B cell (primary cell): ENCODE results near the gene TUBB4B. TPM values are rescaled to one million over a fixed set of nuclear protein-coding genes. Genes with fewer than 3 reads are reported as not detected.

Source experiments
- ATAC-seq: fragments of 200-7000 bp; cut with Tn5 transposase; one replicate; pipeline ENCODE4 v1.10.0; 2021; ENCODE audit warnings: low read depth, mild to moderate bottlenecking, moderate number of reproducible peaks, moderate library complexity
- CTCF ChIA-PET: fragments of 350-600 bp; sonication (Branson Sonifier 250); formaldehyde crosslinking; loops from one replicate; lab custom pipeline; 2021; ENCODE audit warnings: antibody characterized with exemption, inconsistent platforms; lab: Charles Lee
- POLR2A ChIA-PET: fragments of 350-600 bp; sonication (Branson Sonifier 250); formaldehyde crosslinking; loops from one replicate; lab custom pipeline; 2021; ENCODE audit warnings: antibody characterized with exemption; lab: Charles Lee
- DNase-seq: peaks from one replicate; pipeline ENCODE4 v3.0.0; 2013
- H2AFZ ChIP-seq: 2 replicates; pipeline ENCODE4 v1.6.1; 2012; ENCODE audit warnings: mild to moderate bottlenecking, low read depth, low read length; ENCODE audit not compliant: insufficient read depth, poor library complexity, severe bottlenecking
- H3K27ac ChIP-seq, 2 donors: 1 replicate in 1 of 2; 2 replicates in 1 of 2; pipeline ENCODE4 v1.5.1; 2012 to 2013; ENCODE audit warnings: low read length in 2 of 2, mild to moderate bottlenecking in 2 of 2, moderate library complexity in 1 of 2
- H3K27me3 ChIP-seq, 4 experiments: fragments of 200-600 bp in 1 of 4; sonication (generic) in 1 of 4; replicated peaks in 1 of 4; 1 replicate in 2 of 4; 2 replicates in 2 of 4; pipeline versions ENCODE4 v1.6.1 to v1.7.0; 2013 to 2016; ENCODE audit warnings: low read length in 3 of 4, mild to moderate bottlenecking in 2 of 4, mixed read lengths in 1 of 4, moderate library complexity in 1 of 4; ENCODE audit not compliant: insufficient read depth in 4 of 4, control insufficient read depth in 3 of 4; ENCODE audit errors: control extremely low read depth in 1 of 4
- H3K36me3 ChIP-seq, 2 experiments: replicated peaks in 1 of 2; 1 replicate in 1 of 2; 2 replicates in 1 of 2; pipeline versions ENCODE4 v1.6.1 to v1.7.1; 2013; ENCODE audit warnings: low read length in 1 of 2; ENCODE audit not compliant: insufficient read depth in 2 of 2, control insufficient read depth in 1 of 2; ENCODE audit errors: control extremely low read depth in 1 of 2, extremely low read depth in 1 of 2
- H3K4me1 ChIP-seq, 2 donors: fragments of 200-600 bp in 1 of 2; sonication (generic) in 1 of 2; 1 replicate in 1 of 2; 2 replicates in 1 of 2; pipeline versions ENCODE4 v1.5.1 to v1.6.1; 2013 to 2017; ENCODE audit warnings: low read length in 2 of 2; ENCODE audit not compliant: control insufficient read depth in 2 of 2, insufficient read depth in 2 of 2
- H3K4me2 ChIP-seq: replicated peaks from 2 replicates; pipeline ENCODE3; 2012; ENCODE audit warnings: mild to moderate bottlenecking, low read depth, low read length; ENCODE audit not compliant: poor library complexity, severe bottlenecking
- H3K4me3 ChIP-seq, 5 experiments: fragments of 200-600 bp in 1 of 5; sonication (generic) in 1 of 5; 1 replicate in 3 of 5; 2 replicates in 2 of 5; pipeline versions ENCODE4 v1.5.1 to v1.7.0; 2011 to 2016; ENCODE audit warnings: low read length in 4 of 5, mild to moderate bottlenecking in 4 of 5, low read depth in 2 of 5, control low read depth in 1 of 5, moderate library complexity in 1 of 5; ENCODE audit not compliant: insufficient read depth in 1 of 5; ENCODE audit errors: control extremely low read depth in 1 of 5, extremely low read depth in 1 of 5
- H3K79me2 ChIP-seq: fragments of 200-600 bp; sonication (generic); one replicate; pipeline ENCODE4 v1.6.0; 2016; ENCODE audit warnings: low read length; ENCODE audit not compliant: control insufficient read depth, insufficient read depth
- H3K9ac ChIP-seq: fragments of 200-600 bp; sonication (generic); 2 replicates; pipeline ENCODE4 v1.6.1; 2017; ENCODE audit warnings: mild to moderate bottlenecking, low read length, moderate library complexity
- H3K9me3 ChIP-seq, 3 donors: one replicate each; pipeline versions ENCODE4 v1.6.1 to v1.7.1; 2013; ENCODE audit warnings: low read length in 2 of 3; ENCODE audit not compliant: control insufficient read depth in 2 of 3, insufficient read depth in 1 of 3; ENCODE audit errors: control extremely low read depth in 1 of 3
- H4K20me1 ChIP-seq: 2 replicates; pipeline ENCODE4 v1.6.0; 2012; ENCODE audit warnings: mild to moderate bottlenecking, low read length; ENCODE audit not compliant: insufficient read depth, control insufficient read depth, poor library complexity, severe bottlenecking
- H3K27ac Mint-ChIP-seq: one replicate; pipeline ENCODE4 v1.8.0; 2021; ENCODE audit warnings: mixed read lengths
- H3K27me3 Mint-ChIP-seq: one replicate; pipeline ENCODE4 v1.8.0; 2021; ENCODE audit warnings: mixed read lengths
- H3K4me1 Mint-ChIP-seq: one replicate; pipeline ENCODE4 v1.8.0; 2021; ENCODE audit warnings: mixed read lengths
- H3K4me3 Mint-ChIP-seq: one replicate; pipeline ENCODE4 v1.8.0; 2021; ENCODE audit warnings: mixed read lengths
- H3K9me3 Mint-ChIP-seq: one replicate; pipeline ENCODE4 v1.8.0; 2022; ENCODE audit warnings: mixed read lengths; ENCODE audit not compliant: insufficient read depth
- CTCF ChIP-seq: fragments of 200-600 bp; IDR thresholded peaks from one replicate; pipeline ENCODE4 v1.8.0; 2022; ENCODE audit warnings: antibody characterized with exemption, mild to moderate bottlenecking
- EZH2 ChIP-seq: IDR thresholded peaks from 2 replicates; pipeline ENCODE4 v1.6.1; 2012; ENCODE audit warnings: borderline replicate concordance, low read depth, mild to moderate bottlenecking, moderate library complexity, low read length; ENCODE audit not compliant: insufficient read depth, poor library complexity, severe bottlenecking
- WGBS: methylation state at CpG from one replicate; pipeline ENCODE4 v1.1.5; 2013; ENCODE audit warnings: missing lambda C conversion rate; ENCODE audit not compliant: insufficient coverage; 5-methylcytosine and 5-hydroxymethylcytosine counted together
- intact Hi-C: fragments of 100-400 bp; cut with micrococcal nuclease; formaldehyde crosslinking; loops from one replicate; pipeline ENCODE4 v1.10.0; 2022
- polyA plus RNA-seq: library from polyadenylated mRNA; depleted of rRNA; stranded (reverse); fragments of >200 nt; gene quantifications from 2 replicates; pipeline ENCODE4 v1.2.3, GENCODE V29; 2012
- total RNA-seq, 2 donors: library from RNA; stranded (reverse); fragments of 120-200 nt in 1 of 2; gene quantifications; 1 replicate in 1 of 2; 2 replicates in 1 of 2; pipeline versions ENCODE4 v1.2.3 to v1.2.4, GENCODE V29; 2013 to 2022

The TUBB4B gene
- total and polyA plus RNA-seq, 2 donors (not counting 1 experiment from before 2014, with no cell fraction given): 110 to 261 TPM

DNA sequence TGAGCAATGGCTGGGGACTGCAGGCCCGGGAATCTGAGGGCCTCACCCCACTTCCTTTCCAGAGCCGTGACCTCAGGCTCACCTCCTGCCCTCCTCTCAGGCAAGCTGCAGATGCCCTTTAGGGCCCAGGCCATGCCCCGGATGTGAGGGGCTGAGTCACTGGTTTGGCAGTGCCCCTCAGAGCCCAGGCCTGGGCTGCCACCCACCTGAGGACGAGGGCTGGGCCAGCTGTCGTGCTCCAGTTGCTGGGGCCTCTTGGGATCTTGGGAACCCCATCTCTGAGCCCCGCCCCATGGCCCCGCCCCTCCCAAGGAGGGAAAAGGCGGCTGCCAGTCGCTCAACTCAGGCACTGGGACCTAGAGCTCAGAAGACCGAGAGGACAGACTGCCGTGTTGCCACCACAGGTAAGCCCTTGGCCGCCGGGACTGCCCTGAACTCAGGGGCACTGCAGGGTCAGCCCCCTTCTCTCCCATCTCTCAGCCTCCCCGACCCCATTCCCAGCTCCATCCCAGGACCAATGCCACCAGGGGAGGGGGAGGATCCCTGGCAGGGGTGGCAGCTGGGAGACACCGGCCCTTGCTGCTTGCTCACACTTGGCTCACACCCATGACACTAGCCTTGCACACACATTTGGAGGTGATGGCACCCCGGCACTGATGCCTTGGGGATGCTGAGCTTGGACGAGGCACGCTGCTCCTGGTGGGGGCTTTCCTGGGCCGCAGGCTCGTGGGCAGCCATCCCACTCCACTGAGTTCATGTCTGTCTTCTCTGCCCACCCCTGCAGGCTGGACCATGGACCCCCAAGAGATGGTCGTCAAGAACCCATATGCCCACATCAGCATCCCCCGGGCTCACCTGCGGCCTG, 16.0 kb upstream of the TUBB4B start, which contains the start of gene CYSRT1:
Gene CYSRT1, plus strand, starts transcription at position 345 of the 865 bp plus-strand sequence. Its CDS starts 448 bp downstream, at position 793.
- Histone ChIP-seq H3K79me2 (no peaks in the 10 kb centered on the region), H3K4me2 (peak within 1 kb of the TSS; percentile 95), H3K9ac (peak within 1 kb of the TSS; percentile 75), H3K27ac (peak within 1 kb of the TSS; percentile 79 to 91), H4K20me1 (no peaks in the 10 kb centered on the region), H3K9me3 (no peaks in the 10 kb centered on the region), H2AFZ (peak within 1 kb of the TSS; percentile 96), H3K36me3 (no peaks in the 10 kb centered on the region), H3K27me3 (peaks cover 0 to 28% (median 2%) of the 10 kb centered on the region in 4 experiments), H3K4me1 (peaks cover 13 to 32% of the 10 kb centered on the region in 2 donors), H3K4me3 (peak within 1 kb of the TSS; percentile 36 to 77 (median 71))
- Mint-ChIP-seq H3K27ac (peak within 1 kb of the TSS; percentile 82), H3K27me3 (peaks cover 4% of the 10 kb centered on the region), H3K4me1 (peaks cover 16% of the 10 kb centered on the region), H3K4me3 (peak within 1 kb of the TSS; percentile 86), H3K9me3 (no peaks in the 10 kb centered on the region)
- CTCF ChIA-PET: interaction anchor here (0.8 to 7.0 kb wide), 7 partner anchors 13 to 196 kb away, joined by 3 to 76 read pairs (median 4); partner anchors contain the start of genes ANAPC2, NELFB, SSNA1 and TUBB4B
- POLR2A ChIA-PET: interaction anchor here (1.5 to 3.1 kb wide), 2 partner anchors 10 to 11 kb away, joined by 7 to 10 read pairs; no protein-coding TSS in a partner anchor
- intact Hi-C loops: loop anchor here (5.0 kb wide), 1 partner anchor 382 kb away; the partner anchor contains the start of gene ARRDC1
- WGBS: 53% methylated on average over 22 of the region's 23 CpGs
- ATAC-seq: no peak
- peak; percentile 32 for DNase-seq
- no peak for TF ChIP-seq EZH2
- TF ChIP-seq CTCF: no peak
